B cell (primary cell): Measurements from ENCODE around the gene CMTM8.

Experiments
- EZH2 ChIP-seq: IDR thresholded peaks from 2 replicates; pipeline ENCODE4 v1.6.1; 2012; ENCODE audit warnings: borderline replicate concordance, low read depth, mild to moderate bottlenecking, moderate library complexity, low read length; ENCODE audit not compliant: insufficient read depth, poor library complexity, severe bottlenecking
- TF ChIP-seq, protein P1 (sequence below): fragments of 200-600 bp; IDR thresholded peaks from one replicate; pipeline ENCODE4 v1.8.0; 2022; ENCODE audit warnings: antibody characterized with exemption, mild to moderate bottlenecking

DNA sequence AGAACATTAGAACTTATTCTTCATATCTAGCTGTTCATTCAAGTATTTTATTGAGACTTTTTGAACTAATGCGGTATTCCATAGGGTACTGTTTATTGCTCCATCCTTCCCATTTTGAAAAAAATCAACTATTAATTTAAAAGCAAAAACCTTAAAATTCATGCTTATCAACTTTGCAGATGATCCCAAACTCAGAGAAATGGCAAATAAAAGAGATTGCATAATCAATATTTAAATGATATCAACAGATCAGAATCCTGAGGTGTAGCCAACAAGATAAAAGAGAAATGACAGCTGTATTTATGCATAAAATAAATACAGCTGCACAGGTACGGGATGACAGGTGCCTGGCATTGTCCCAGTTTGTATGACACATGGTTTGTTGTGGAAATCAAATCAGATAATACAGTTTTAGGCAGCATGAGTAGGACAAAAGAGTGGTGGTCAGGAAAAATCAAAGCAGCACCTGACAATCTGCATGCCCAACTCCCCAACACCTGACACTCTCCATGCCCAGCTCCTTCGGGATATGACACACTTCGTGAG, 42.4 kb upstream of the CMTM8 start:
- TF ChIP-seq EZH2 = no peak
- TF ChIP-seq, protein P1, sequence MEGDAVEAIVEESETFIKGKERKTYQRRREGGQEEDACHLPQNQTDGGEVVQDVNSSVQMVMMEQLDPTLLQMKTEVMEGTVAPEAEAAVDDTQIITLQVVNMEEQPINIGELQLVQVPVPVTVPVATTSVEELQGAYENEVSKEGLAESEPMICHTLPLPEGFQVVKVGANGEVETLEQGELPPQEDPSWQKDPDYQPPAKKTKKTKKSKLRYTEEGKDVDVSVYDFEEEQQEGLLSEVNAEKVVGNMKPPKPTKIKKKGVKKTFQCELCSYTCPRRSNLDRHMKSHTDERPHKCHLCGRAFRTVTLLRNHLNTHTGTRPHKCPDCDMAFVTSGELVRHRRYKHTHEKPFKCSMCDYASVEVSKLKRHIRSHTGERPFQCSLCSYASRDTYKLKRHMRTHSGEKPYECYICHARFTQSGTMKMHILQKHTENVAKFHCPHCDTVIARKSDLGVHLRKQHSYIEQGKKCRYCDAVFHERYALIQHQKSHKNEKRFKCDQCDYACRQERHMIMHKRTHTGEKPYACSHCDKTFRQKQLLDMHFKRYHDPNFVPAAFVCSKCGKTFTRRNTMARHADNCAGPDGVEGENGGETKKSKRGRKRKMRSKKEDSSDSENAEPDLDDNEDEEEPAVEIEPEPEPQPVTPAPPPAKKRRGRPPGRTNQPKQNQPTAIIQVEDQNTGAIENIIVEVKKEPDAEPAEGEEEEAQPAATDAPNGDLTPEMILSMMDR = no peak
